H9 (cell line): ENCODE results near the gene SLC1A4. TPM values are rescaled to one million over a fixed set of nuclear protein-coding genes. Genes with fewer than 3 reads are reported as not detected.

ENCODE experiments used
- DNase-seq: peaks from one replicate; pipeline ENCODE4 v3.0.0-alpha.2; 2017
- H2AFZ ChIP-seq: one replicate; pipeline ENCODE4 v1.6.1; 2013; ENCODE audit warnings: mild to moderate bottlenecking, low read length, control low read depth, moderate library complexity
- H2AK5ac ChIP-seq: 2 replicates; pipeline ENCODE4 v1.6.1; 2013; ENCODE audit warnings: low read length, control low read depth, mixed read lengths; ENCODE audit not compliant: insufficient read length
- H2BK120ac ChIP-seq: one replicate; pipeline ENCODE4 v1.6.1; 2013; ENCODE audit warnings: low read depth, mild to moderate bottlenecking, low read length, control low read depth, inconsistent platforms; ENCODE audit not compliant: poor library complexity, severe bottlenecking
- H2BK12ac ChIP-seq: 2 replicates; pipeline ENCODE4 v1.6.1; 2013; ENCODE audit warnings: low read length, control low read depth, mixed read lengths, low read depth; ENCODE audit not compliant: insufficient read length
- H2BK15ac ChIP-seq: 2 replicates; pipeline ENCODE4 v1.6.1; 2013; ENCODE audit warnings: low read depth, low read length, control low read depth
- H2BK20ac ChIP-seq: one replicate; pipeline ENCODE4 v1.6.1; 2013; ENCODE audit warnings: low read depth, mild to moderate bottlenecking, low read length, control low read depth, inconsistent platforms; ENCODE audit not compliant: poor library complexity, severe bottlenecking
- H2BK5ac ChIP-seq: 2 replicates; pipeline ENCODE4 v1.6.1; 2013; ENCODE audit warnings: low read length, control low read depth, mixed read lengths; ENCODE audit not compliant: insufficient read length
- H3K14ac ChIP-seq: 2 replicates; pipeline ENCODE4 v1.6.1; 2013; ENCODE audit warnings: low read length, control low read depth; ENCODE audit not compliant: insufficient read depth
- H3K18ac ChIP-seq: 2 replicates; pipeline ENCODE4 v1.6.1; 2013; ENCODE audit warnings: low read depth, mild to moderate bottlenecking, mixed read lengths, low read length, control low read depth; ENCODE audit not compliant: insufficient read length
- H3K23ac ChIP-seq: 2 replicates; pipeline ENCODE4 v1.6.1; 2013; ENCODE audit warnings: low read length, control low read depth, mixed read lengths, low read depth; ENCODE audit not compliant: insufficient read length
- H3K23me2 ChIP-seq: 2 replicates; pipeline ENCODE4 v1.6.1; 2013; ENCODE audit warnings: low read depth, mild to moderate bottlenecking, mixed read lengths, low read length, control low read depth; ENCODE audit not compliant: insufficient read length, poor library complexity, severe bottlenecking
- H3K27ac ChIP-seq: 2 replicates; pipeline ENCODE4 v1.5.1; 2013; ENCODE audit warnings: low read length, control low read depth, mixed read lengths, low read depth; ENCODE audit not compliant: insufficient read length
- H3K27me3 ChIP-seq: 2 replicates; pipeline ENCODE4 v1.6.1; 2013; ENCODE audit warnings: low read length, control low read depth, inconsistent platforms; ENCODE audit not compliant: insufficient read depth
- H3K4ac ChIP-seq: 2 replicates; pipeline ENCODE4 v1.6.1; 2013; ENCODE audit warnings: low read depth, mild to moderate bottlenecking, control low read depth, inconsistent platforms, low read length, moderate library complexity
- H3K4me1 ChIP-seq: 2 replicates; pipeline ENCODE4 v1.6.1; 2013; ENCODE audit warnings: low read length, control low read depth, inconsistent platforms; ENCODE audit not compliant: insufficient read depth
- H3K4me2 ChIP-seq: 2 replicates; pipeline ENCODE4 v1.6.1; 2013; ENCODE audit warnings: low read length, control low read depth, mixed read lengths; ENCODE audit not compliant: insufficient read length, insufficient read depth
- H3K56ac ChIP-seq: 2 replicates; pipeline ENCODE4 v1.6.1; 2013; ENCODE audit warnings: low read depth, mild to moderate bottlenecking, mixed read lengths, low read length, control low read depth; ENCODE audit not compliant: insufficient read length
- H3K79me1 ChIP-seq: 2 replicates; pipeline ENCODE4 v1.6.1; 2013; ENCODE audit warnings: low read depth, mild to moderate bottlenecking, moderate library complexity, low read length, control low read depth, inconsistent platforms; ENCODE audit not compliant: insufficient read depth, poor library complexity, severe bottlenecking
- H3K79me2 ChIP-seq: 2 replicates; pipeline ENCODE4 v1.6.1; 2013; ENCODE audit warnings: low read length, control low read depth, inconsistent platforms; ENCODE audit not compliant: insufficient read depth
- H3K9ac ChIP-seq: 2 replicates; pipeline ENCODE4 v1.6.1; 2013; ENCODE audit warnings: low read length, control low read depth, mixed read lengths; ENCODE audit not compliant: insufficient read length; ENCODE audit errors: extremely low read depth
- H3K9me3 ChIP-seq: one replicate; pipeline ENCODE4 v1.6.1; 2013; ENCODE audit warnings: low read depth, low read length, inconsistent platforms; ENCODE audit not compliant: control insufficient read depth
- H3T11ph ChIP-seq: one replicate; pipeline ENCODE4 v1.6.1; 2013; ENCODE audit warnings: mild to moderate bottlenecking, low read length, control low read depth, inconsistent platforms
- H4K20me1 ChIP-seq: one replicate; pipeline ENCODE4 v1.6.1; 2013; ENCODE audit not compliant: control insufficient read depth, insufficient read length, insufficient read depth
- H4K5ac ChIP-seq: 2 replicates; pipeline ENCODE4 v1.6.1; 2013; ENCODE audit warnings: low read depth, mild to moderate bottlenecking, mixed read lengths, low read length, control low read depth; ENCODE audit not compliant: insufficient read length
- H4K8ac ChIP-seq: replicated peaks from 2 replicates; pipeline ENCODE4 v1.6.1; 2013; ENCODE audit warnings: low read length, control low read depth, mixed read lengths, low read depth; ENCODE audit not compliant: insufficient read length
- H4K91ac ChIP-seq: 2 replicates; pipeline ENCODE4 v1.6.1; 2013; ENCODE audit warnings: low read depth, mild to moderate bottlenecking, moderate library complexity, mixed read lengths, low read length, control low read depth; ENCODE audit not compliant: insufficient read length
- H3K27ac Mint-ChIP-seq, 3 experiments: 2 replicates in 2 of 3; 3 replicates in 1 of 3; pipeline ENCODE4 v1.8.0; 2020 to 2021; ENCODE audit warnings: mixed read lengths in 3 of 3, mild to moderate bottlenecking in 1 of 3, moderate library complexity in 1 of 3
- H3K27me3 Mint-ChIP-seq: 2 replicates; pipeline ENCODE4 v1.8.0; 2021; ENCODE audit warnings: low read depth, mild to moderate bottlenecking, moderate library complexity, mixed read lengths
- H3K36me3 Mint-ChIP-seq, 3 experiments: 2 replicates in 2 of 3; 3 replicates in 1 of 3; pipeline ENCODE4 v1.8.0; 2020 to 2021; ENCODE audit warnings: low read depth in 3 of 3, mixed read lengths in 3 of 3; ENCODE audit not compliant: insufficient read depth in 1 of 3
- H3K4me1 Mint-ChIP-seq, 2 experiments: 2 replicates each; pipeline ENCODE4 v1.8.0; 2020; ENCODE audit warnings: mixed read lengths in 2 of 2
- H3K4me3 Mint-ChIP-seq, 2 experiments: 2 replicates in 1 of 2; 3 replicates in 1 of 2; pipeline ENCODE4 v1.8.0; 2020 to 2021; ENCODE audit warnings: mild to moderate bottlenecking in 2 of 2, mixed read lengths in 2 of 2, moderate library complexity in 1 of 2
- H3K9me3 Mint-ChIP-seq, 2 experiments: 2 replicates in 1 of 2; 3 replicates in 1 of 2; pipeline ENCODE4 v1.8.0; 2020; ENCODE audit warnings: mild to moderate bottlenecking in 2 of 2, mixed read lengths in 2 of 2, moderate library complexity in 1 of 2
- CTCF ChIP-seq: fragments of 200-600 bp; sonication (generic); conservative IDR thresholded peaks from 3 replicates; pipeline ENCODE4 v1.8.0; 2021; ENCODE audit warnings: antibody characterized with exemption, mild to moderate bottlenecking
- WGBS: extraction: QIAGEN DNeasy Blood & Tissue Kit; methylation state at CpG from one replicate; pipeline ENCODE4 v1.1.7; 2013; ENCODE audit warnings: missing lambda C conversion rate, low lambda C conversion rate, mixed read lengths; ENCODE audit not compliant: insufficient read length; ENCODE audit errors: extremely low coverage; 5-methylcytosine and 5-hydroxymethylcytosine counted together
- total RNA-seq: library from RNA; stranded (reverse); gene quantifications from 2 replicates; pipeline ENCODE4 v1.2.1, GENCODE V29; 2021

The SLC1A4 gene
- total RNA-seq, 1 experiment from 2014 or later, result 1.9 TPM

- no peak for TF ChIP-seq CTCF
- no peaks in the 10 kb centered on the region for H3K4me1 Mint-ChIP-seq
- DNase-seq, result no peak
- no peak overlapping the region for H2BK12ac ChIP-seq
- H3K14ac ChIP-seq, result no peak overlapping the region
- H3T11ph ChIP-seq, result no peak overlapping the region
- WGBS, result no CpG with 5 or more reads among the region's 4 CpGs
- no peaks in the 10 kb centered on the region for H3K27me3 Mint-ChIP-seq
- no peak overlapping the region for H2BK5ac ChIP-seq
- H4K5ac ChIP-seq, result no peak overlapping the region
- H3K36me3 Mint-ChIP-seq, result no peaks in the 10 kb centered on the region; a peak in 1 of 7 replicates
- H3K23ac ChIP-seq, result no peak overlapping the region
- no peak overlapping the region for H3K56ac ChIP-seq
- no peak overlapping the region for H2AFZ ChIP-seq
- H3K9ac ChIP-seq, result no peak overlapping the region
- H3K23me2 ChIP-seq, result no peaks in the 10 kb centered on the region
- H4K20me1 ChIP-seq, result no peaks in the 10 kb centered on the region
- no peak overlapping the region for H3K27ac ChIP-seq
- H3K79me1 ChIP-seq, result no peaks in the 10 kb centered on the region
- no peak overlapping the region for H2AK5ac ChIP-seq
- no peaks in the 10 kb centered on the region for H3K27me3 ChIP-seq
- no peaks in the 10 kb centered on the region for H3K79me2 ChIP-seq
- H2BK120ac ChIP-seq, result no peak overlapping the region
- H2BK20ac ChIP-seq, result no peak overlapping the region
- H2BK15ac ChIP-seq, result no peak overlapping the region
- no peak overlapping the region for H3K4me2 ChIP-seq
- H3K4ac ChIP-seq, result no peak overlapping the region
- H4K8ac ChIP-seq, result no peak overlapping the region
- H3K9me3 Mint-ChIP-seq, result no peaks in the 10 kb centered on the region
- no peak overlapping the region for H4K91ac ChIP-seq
- H3K4me3 Mint-ChIP-seq, result no peak overlapping the region
- no peak overlapping the region for H3K18ac ChIP-seq
- H3K9me3 ChIP-seq, result no peaks in the 10 kb centered on the region
- H3K27ac Mint-ChIP-seq, result no peak overlapping the region
- H3K4me1 ChIP-seq, result no peaks in the 10 kb centered on the region
These were observed 23.2 kb upstream of the SLC1A4 start for GRCh38 chr2:64966017-64966416.
